HL-60 (cell line): Measurements from ENCODE around the gene ITGB1.

Experiments used
- DNase-seq, 2 experiments: peaks; one replicate each; pipeline ENCODE4 v3.0.0-alpha.2; 2010 to 2020; ENCODE audit warnings: low read depth in 1 of 2, low spot score in 1 of 2
- H3K27ac ChIP-seq: fragments of 250-450 bp; sonication (Bioruptor Pico); replicated peaks from 2 replicates; pipeline ENCODE4 v1.5.1; 2020; ENCODE audit warnings: mild to moderate bottlenecking, moderate library complexity
- H3K27me3 ChIP-seq: fragments of 250-450 bp; sonication (Bioruptor Pico); 2 replicates; pipeline ENCODE4 v1.5.1; 2021; ENCODE audit warnings: mild to moderate bottlenecking, moderate library complexity; ENCODE audit not compliant: insufficient read depth, poor library complexity, severe bottlenecking
- H3K4me3 ChIP-seq: replicated peaks from 2 replicates; pipeline ENCODE4 v1.5.1; 2011; ENCODE audit warnings: mild to moderate bottlenecking, control low read depth, low read length; ENCODE audit not compliant: insufficient read depth
- CTCF ChIP-seq: IDR thresholded peaks from one replicate; pipeline ENCODE4 v1.5.1; 2011; ENCODE audit warnings: low read length, control low read depth, inconsistent platforms; ENCODE audit not compliant: insufficient read depth
- GABPA ChIP-seq: IDR thresholded peaks from 2 replicates; pipeline ENCODE4 v1.6.1; 2012; ENCODE audit warnings: low read depth
- POLR2AphosphoS5 ChIP-seq: IDR thresholded peaks from 2 replicates; pipeline ENCODE4 v1.6.1; 2012; ENCODE audit warnings: low read depth
- REST ChIP-seq: IDR thresholded peaks from 2 replicates; pipeline ENCODE4 v1.6.1; 2012; ENCODE audit warnings: low read depth; ENCODE audit not compliant: insufficient replicate concordance
- SPI1 ChIP-seq: IDR thresholded peaks from 2 replicates; pipeline ENCODE4 v1.6.1; 2012; ENCODE audit warnings: low read depth, mild to moderate bottlenecking, borderline replicate concordance

ITGB1 gene

GRCh38 chr10:32957341-32958084 is 517 bp downstream of the ITGB1 start:
- TF ChIP-seq SPI1 (no peak), POLR2AphosphoS5 (no peak), CTCF (no peak), REST (no peak), GABPA (no peak)
- peak in 1 of 2 experiments; percentile 39 for DNase-seq
- peak overlapping the region; percentile 88 for H3K4me3 ChIP-seq
- peak overlapping the region; percentile 41 for H3K27ac ChIP-seq
- H3K27me3 ChIP-seq = no peaks in the 10 kb centered on the region

GRCh38 chr10:32956365-32957197 is 1.4 kb downstream of the ITGB1 start:
- TF ChIP-seq POLR2AphosphoS5 = no peak
- TF ChIP-seq SPI1 = no peak
- TF ChIP-seq GABPA = no peak
- TF ChIP-seq CTCF = no peak
- TF ChIP-seq REST = no peak
- no peaks in the 10 kb centered on the region for H3K27me3 ChIP-seq
- DNase-seq = no peak
- H3K4me3 ChIP-seq = peak overlapping the region; percentile 88
- H3K27ac ChIP-seq = no peak overlapping the region

- Histone ChIP-seq H3K27ac (no peak overlapping the region), H3K4me3 (no peak overlapping the region), H3K27me3 (no peaks in the 10 kb centered on the region)
- TF ChIP-seq GABPA (no peak), REST (no peak), CTCF (no peak), SPI1 (no peak), POLR2AphosphoS5 (no peak)
- no peak for DNase-seq
Observed at GRCh38 chr10:32955790-32956189, 2.2 kb downstream of the ITGB1 start.
